ENCODE measurements around the gene CYP24A1. TPM values are rescaled to one million over a fixed set of nuclear protein-coding genes. Genes with fewer than 3 reads are reported as not detected.

Gene CYP24A1
- total and polyA plus RNA-seq, 2 of the 13 experiments (the other 11 are each of a cell fraction or from before 2014, with no cell fraction given) = 9.4 to 32.7 TPM

- peak; percentile 59 for TF ChIP-seq CBX1 (IDR thresholded peaks at IDR 0.05; ENCODE audit: low read depth)
- TF ChIP-seq ZBTB43 (CRISPR knock-in tag; conservative IDR thresholded peaks at IDR 0.05) = peak; percentile 88
- TF ChIP-seq ZNF3 (CRISPR knock-in tag; IDR thresholded peaks at IDR 0.05) = peak; percentile 54; the same call in 1 of the 2 replicates
- TF ChIP-seq ZSCAN20 (CRISPR knock-in tag; IDR thresholded peaks at IDR 0.05; ENCODE audit: borderline replicate concordance) = peak; percentile 72; the same call in 1 of the 2 replicates
- TF ChIP-seq MAZ (IDR thresholded peaks at IDR 0.05; ENCODE audit: borderline replicate concordance, low read depth, low read length) = 0 out of 2 replicates have a peak, but pooled peaks have one; percentile 8
- no peak for TF ChIP-seq MAZ (CRISPR knock-in tag; IDR thresholded peaks at IDR 0.05; ENCODE audit: low read depth)
- peak; percentile 44 for TF ChIP-seq ZMYM4 (CRISPR knock-in tag; IDR thresholded peaks at IDR 0.05)
- TF ChIP-seq FOXA3 (CRISPR knock-in tag; IDR thresholded peaks at IDR 0.05) = peak; percentile 93
- TF ChIP-seq HBP1 (CRISPR knock-in tag; IDR thresholded peaks at IDR 0.05; ENCODE audit: low read depth) = peak; percentile 60
- TF ChIP-seq CENPX (CRISPR knock-in tag; IDR thresholded peaks at IDR 0.05) = no peak
- peak; percentile 81; the same call in 1 of the 2 replicates for TF ChIP-seq RXRB (CRISPR knock-in tag; IDR thresholded peaks at IDR 0.05; ENCODE audit: borderline replicate concordance)
- TF ChIP-seq POLR2AphosphoS2 (IDR thresholded peaks at IDR 0.05; ENCODE audit: low read depth, low read length) = peak; percentile 94
- 0 out of 2 replicates have a peak, but pooled peaks have one; percentile 32 for TF ChIP-seq CREB1 (IDR thresholded peaks at IDR 0.05)
- peak; percentile 36; the same call in 1 of the 2 replicates for TF ChIP-seq CREB1 (CRISPR knock-in tag; IDR thresholded peaks at IDR 0.05)
- no peak for TF ChIP-seq CC2D1A (CRISPR knock-in tag; IDR thresholded peaks at IDR 0.05)
- TF ChIP-seq ZFAT (CRISPR knock-in tag; conservative IDR thresholded peaks at IDR 0.05) = peak; percentile 91; the same call in 1 of the 2 replicates
- peak in 1 of 2 experiments; percentile 89; a peak in 2 of 4 replicates for TF ChIP-seq EP300 (IDR thresholded peaks at IDR 0.05; ENCODE audit: low read depth in 2 of 2, low read length in 2 of 2)
- peak; percentile 77 for TF ChIP-seq EP300 (CRISPR knock-in tag; IDR thresholded peaks at IDR 0.05; ENCODE audit: borderline replicate concordance)
- peak; percentile 49; the same call in 1 of the 2 replicates for TF ChIP-seq ZNF124 (CRISPR knock-in tag; IDR thresholded peaks at IDR 0.05)
- TF ChIP-seq POLR2AphosphoS5 (IDR thresholded peaks at IDR 0.05; ENCODE audit: low read depth, low read length) = peak; percentile 93
- TF ChIP-seq TRIM24 (CRISPR knock-in tag; IDR thresholded peaks at IDR 0.05) = no peak
- TF ChIP-seq DMAP1 (CRISPR knock-in tag; IDR thresholded peaks at IDR 0.05) = peak; percentile 90; the same call in 1 of the 2 replicates
- TF ChIP-seq ZFY (CRISPR knock-in tag; IDR thresholded peaks at IDR 0.05) = peak; percentile 50; the same call in 1 of the 2 replicates
- peak; percentile 14; the same call in 1 of the 2 replicates for TF ChIP-seq TGIF2 (CRISPR knock-in tag; IDR thresholded peaks at IDR 0.05)
- 0 out of 2 replicates have a peak, but pooled peaks have one; percentile 50 for TF ChIP-seq SIN3B (IDR thresholded peaks at IDR 0.05; ENCODE audit: low read length)
- TF ChIP-seq KDM6A (CRISPR knock-in tag; IDR thresholded peaks at IDR 0.05; ENCODE audit: low read depth) = peak; percentile 71
- peak; percentile 80 for TF ChIP-seq ZNF883 (CRISPR knock-in tag; IDR thresholded peaks at IDR 0.05; ENCODE audit: not compliant biosample characterization)
- TF ChIP-seq ZFP90 (CRISPR knock-in tag; IDR thresholded peaks at IDR 0.05; ENCODE audit: borderline replicate concordance) = peak; percentile 69; the same call in 1 of the 2 replicates
Measured at GRCh38 chr20:54133434-54134427, 40.1 kb downstream of the CYP24A1 start (continued).
